NCI-H524 treated with DMSO at 0.1 percent for 48 hours (cell line): ENCODE results near the gene PROP1.
"Not testable (repeated sequence)": the region's sequence is repeated elsewhere in the genome, so short reads cannot be mapped to it uniquely, and the experiment has no call there.

Source experiments
- DNase-seq: peaks from one replicate; lab custom pipeline; 2025; lab: John Stamatoyannopoulos, UW

PROP1 gene

GRCh38 chr5:177995691-177996595 is at the start of gene PROP1:
TSS of gene PROP1 (minus strand) at chr5:177996242. CDS start at chr5:177995933, 309 bp downstream.
- no peak for DNase-seq

GRCh38 chr5:178019379-178020030 is 23.5 kb upstream of the PROP1 start:
- not testable (repeated sequence) for DNase-seq

- DNase-seq: not testable (repeated sequence)
Measured at GRCh38 chr5:178012758-178013157, 16.7 kb upstream of the PROP1 start.

- not testable (repeated sequence) for DNase-seq
Measured at GRCh38 chr5:178011816-178012554, 15.9 kb upstream of the PROP1 start.

- not testable (repeated sequence) for DNase-seq
Measured at GRCh38 chr5:178007272-178007671, 11.2 kb upstream of the PROP1 start.

GRCh38 chr5:178006536-178007231 is 10.6 kb upstream of the PROP1 start:
- DNase-seq: not testable (repeated sequence)

- DNase-seq: not testable (repeated sequence)
Measured at GRCh38 chr5:178006181-178006535, 10.1 kb upstream of the PROP1 start.

GRCh38 chr5:177997846-177998245 is 1.8 kb upstream of the PROP1 start:
- DNase-seq: no peak

GRCh38 chr5:177997319-177997670 is 1.3 kb upstream of the PROP1 start:
- no peak for DNase-seq

- no peak for DNase-seq
Measured at GRCh38 chr5:177996660-177997318, 747 bp upstream of the PROP1 start.

GRCh38 chr5:177994561-177995190 is 1.4 kb downstream of the PROP1 start:
- DNase-seq: no peak

GRCh38 chr5:177994063-177994462 is 2.0 kb downstream of the PROP1 start:
- DNase-seq: no peak

GRCh38 chr5:177992466-177992865 is 3.6 kb downstream of the PROP1 start:
- no peak for DNase-seq

GRCh38 chr5:177988989-177989625 is 6.9 kb downstream of the PROP1 start:
- DNase-seq: no peak

GRCh38 chr5:177987326-177987725 is 8.7 kb downstream of the PROP1 start:
- no peak for DNase-seq

- DNase-seq: no peak
Measured at GRCh38 chr5:177985430-177986040, 10.5 kb downstream of the PROP1 start.

GRCh38 chr5:177984584-177985206 is 11.3 kb downstream of the PROP1 start:
- DNase-seq: no peak

- no peak for DNase-seq
Measured at GRCh38 chr5:177983763-177984583, 12.1 kb downstream of the PROP1 start.

- no peak for DNase-seq
Measured at GRCh38 chr5:177982956-177983355, 13.1 kb downstream of the PROP1 start.
